GM18870 (cell line): Measurements from ENCODE around the gene GALNT8.
"Not testable (repeated sequence)": the region's sequence is repeated elsewhere in the genome, so short reads cannot be mapped to it uniquely, and the experiment has no call there.

Source experiments
- ATAC-seq: cut with Tn5 transposase; IDR thresholded peaks from one replicate; pipeline ENCODE4 v1.9.1; 2021; ENCODE audit warnings: moderate library complexity; ENCODE audit not compliant: unreplicated experiment

The GALNT8 gene

GRCh38 chr12:4719821-4720636 lies at the start of gene GALNT8:
Gene GALNT8 (plus strand): TSS chr12:4720400. CDS start chr12:4720678, 278 bp downstream.
- ATAC-seq = no peak

DNA sequence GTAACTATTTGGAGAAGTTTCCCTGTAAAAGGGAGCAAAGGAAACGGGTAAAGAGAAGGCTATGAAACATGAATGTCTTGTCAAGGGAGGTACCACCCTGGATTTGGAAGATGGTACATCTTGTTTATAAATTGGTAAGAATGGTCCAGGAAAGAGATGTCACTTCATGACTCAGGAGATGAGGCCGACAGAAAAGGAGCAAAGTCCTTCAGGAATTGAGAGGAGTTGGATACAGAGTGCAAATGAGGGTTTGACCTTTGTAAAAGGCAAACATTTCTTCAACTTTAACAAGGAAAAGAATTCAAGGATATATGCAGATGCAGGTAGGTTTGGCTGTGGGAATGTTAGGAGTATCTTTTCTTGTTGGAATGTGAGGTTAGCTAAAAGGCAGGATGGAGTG lies 40.5 kb upstream of the GALNT8 start:
- ATAC-seq = no peak

- no peak for ATAC-seq
Observed at GRCh38 chr12:4681732-4682131, 38.5 kb upstream of the GALNT8 start.

GRCh38 chr12:4685317-4685716 lies 34.9 kb upstream of the GALNT8 start:
- ATAC-seq = no peak

DNA sequence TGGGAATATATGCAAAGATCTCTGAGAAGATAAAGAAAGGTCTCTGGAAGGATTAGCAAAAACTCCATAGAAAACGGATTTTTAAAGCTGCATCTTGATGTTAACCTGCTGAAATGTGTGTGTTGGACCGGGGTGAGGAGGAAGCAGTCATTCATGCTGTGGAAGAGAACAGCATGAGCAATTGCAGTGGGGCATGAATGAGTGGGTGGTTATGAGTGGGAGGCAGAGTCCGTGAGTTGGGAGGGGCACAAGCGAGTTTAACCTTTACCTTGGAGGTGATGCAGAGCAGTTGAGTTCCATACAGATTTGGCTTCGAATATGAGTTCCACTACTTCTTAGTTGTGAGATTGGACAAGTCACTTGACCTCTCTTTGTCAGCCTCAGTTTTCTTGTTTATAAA lies 29.4 kb upstream of the GALNT8 start:
- no peak for ATAC-seq

DNA sequence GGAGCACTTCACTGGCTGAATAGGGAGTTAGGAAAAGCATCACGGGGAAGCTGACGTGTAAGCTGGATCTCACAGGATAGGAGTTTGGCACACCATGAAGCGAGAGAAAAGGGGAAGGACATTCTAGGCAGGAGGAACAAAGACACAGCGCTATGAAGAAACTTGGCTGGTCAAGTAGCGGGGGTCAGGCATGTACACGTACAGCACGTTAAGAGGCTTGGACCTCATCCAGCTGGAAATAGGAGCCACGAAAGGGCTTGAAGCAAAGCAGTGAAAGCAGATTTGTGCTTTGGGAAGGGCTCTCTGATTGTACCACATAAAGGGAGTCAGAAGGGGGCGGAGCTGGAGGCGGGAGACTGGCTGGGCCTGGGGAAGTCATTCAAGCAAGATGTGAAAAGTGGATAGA lies 19.6 kb upstream of the GALNT8 start:
- no peak for ATAC-seq

DNA sequence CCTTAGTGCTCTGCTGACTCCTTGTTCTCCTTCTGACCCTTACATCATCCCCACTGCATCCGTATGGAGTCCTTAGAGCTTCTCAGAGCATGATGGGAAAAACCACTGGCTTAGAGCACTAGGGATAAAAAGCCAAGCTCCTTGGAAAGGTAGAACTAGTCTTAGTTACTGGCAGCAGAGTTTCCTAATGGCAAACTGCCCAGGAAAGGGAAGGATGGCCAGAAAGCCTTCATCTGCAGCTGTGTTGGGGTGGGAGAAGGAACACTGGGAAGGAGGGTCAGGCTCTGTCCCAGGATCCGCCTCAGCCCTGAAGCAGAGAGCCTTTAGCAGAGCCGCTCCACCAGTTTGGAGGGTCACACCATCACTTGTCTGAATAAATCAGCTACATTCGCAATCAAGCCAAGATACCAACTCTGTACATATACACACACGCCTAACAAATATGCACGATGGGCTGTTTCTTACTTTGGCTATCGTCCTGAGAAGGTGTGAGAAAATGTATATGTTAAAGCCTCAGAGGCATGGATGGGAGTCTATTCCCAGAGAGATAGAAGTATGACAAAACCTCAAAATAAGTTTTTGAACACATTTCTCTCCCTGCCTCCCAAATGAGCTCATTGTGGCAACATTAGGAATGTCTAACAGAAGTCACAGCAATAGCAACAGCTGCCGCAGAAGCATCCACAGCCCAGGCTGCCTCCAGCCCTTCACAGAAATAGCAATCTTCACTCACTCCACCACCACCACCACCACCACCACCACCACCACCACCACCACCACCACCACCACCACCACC lies 18.6 kb upstream of the GALNT8 start:
- ATAC-seq = no peak

DNA sequence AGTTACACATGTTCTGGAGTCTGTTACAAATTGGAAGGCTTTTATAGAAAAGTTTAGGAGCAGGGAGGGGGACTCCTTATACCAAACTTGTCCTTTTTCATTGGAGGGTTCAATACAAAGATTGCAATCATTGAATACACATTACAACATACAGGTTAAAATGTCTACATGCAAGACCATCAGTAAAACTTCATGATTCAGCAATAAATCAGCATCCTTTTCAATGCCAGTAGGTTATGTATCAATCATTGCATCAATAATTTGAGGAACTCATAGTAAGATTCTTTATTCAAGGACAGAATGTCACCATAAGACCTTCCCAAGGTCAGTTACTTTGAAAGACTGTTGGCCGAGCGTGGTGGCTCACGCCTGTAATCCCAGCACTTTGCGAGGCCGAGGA lies 16.5 kb upstream of the GALNT8 start:
- ATAC-seq = no peak

DNA sequence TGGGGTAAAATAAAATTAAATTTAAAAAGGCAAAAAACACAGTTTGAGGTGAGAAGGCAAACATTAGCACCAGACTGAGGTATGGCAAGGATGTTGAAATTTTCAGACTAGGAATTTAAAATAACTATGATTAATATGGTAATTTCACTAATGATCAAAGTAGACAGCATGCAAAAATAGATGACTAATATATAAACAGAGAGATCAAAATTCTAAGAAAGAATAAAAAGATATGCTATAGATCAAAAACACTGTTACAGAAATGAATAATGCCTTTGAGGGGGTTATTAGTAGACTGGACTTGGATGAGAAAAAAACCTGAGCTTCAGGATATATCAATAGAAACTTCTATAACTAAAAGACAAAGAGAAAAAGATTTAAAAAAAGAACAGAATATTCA lies 14.4 kb upstream of the GALNT8 start:
- no peak for ATAC-seq

DNA sequence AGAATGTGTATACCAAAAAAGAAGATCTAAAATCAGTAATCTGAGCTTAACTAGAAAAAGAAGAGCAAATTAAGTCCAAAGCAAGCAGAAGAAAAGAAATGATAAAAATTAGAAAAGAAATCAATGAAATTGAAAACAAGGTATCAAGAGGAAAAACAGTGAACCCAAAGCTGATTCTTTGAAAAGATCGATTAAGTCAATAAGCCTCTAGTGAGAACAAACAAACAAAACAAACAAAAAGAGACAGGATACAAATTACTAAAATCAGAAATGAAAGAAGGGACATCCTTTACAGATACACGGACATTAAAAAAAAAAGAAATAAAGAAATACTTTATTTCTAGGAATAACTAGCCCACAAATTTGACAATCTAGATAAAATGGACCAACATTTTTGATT lies 12.9 kb upstream of the GALNT8 start:
- no peak for ATAC-seq

DNA sequence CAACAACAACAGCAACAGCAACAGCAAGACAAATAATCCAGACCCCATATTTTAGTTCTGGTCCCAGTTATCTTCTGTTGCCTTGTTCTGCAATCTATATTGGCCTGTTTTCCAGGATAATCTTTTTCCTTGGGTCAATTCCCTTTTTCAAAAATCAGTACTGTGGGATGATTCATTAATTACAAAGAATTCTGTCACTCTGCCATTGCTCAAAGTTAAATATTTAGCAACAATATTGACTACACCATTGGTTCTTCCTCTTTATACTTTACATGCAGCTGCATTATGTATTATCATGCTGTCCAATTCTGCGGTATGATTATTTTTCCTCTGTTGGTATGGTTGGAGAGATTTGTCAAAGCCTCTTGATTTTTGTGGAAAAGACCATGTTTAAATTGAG lies 10.1 kb upstream of the GALNT8 start:
- ATAC-seq = no peak

DNA sequence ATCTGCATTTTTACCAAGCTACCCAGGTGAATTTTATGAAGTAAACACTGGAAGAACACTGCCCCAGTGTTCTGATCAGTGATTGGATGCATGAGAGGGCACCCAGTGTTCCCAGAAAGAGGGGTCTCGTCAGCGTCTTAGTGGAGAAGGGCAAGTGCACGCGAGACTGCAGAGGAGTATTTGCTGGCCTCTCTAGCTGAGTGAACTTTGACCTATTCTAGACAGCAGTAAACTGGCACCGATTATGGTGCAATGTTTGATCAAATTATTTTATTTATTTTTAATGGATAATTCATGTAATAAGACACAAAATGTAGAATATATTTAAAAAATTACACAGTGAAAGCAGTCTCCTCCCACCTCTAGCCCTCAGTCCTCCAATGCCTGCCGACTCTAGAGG lies 5.3 kb upstream of the GALNT8 start:
- no peak for ATAC-seq

GRCh38 chr12:4717806-4718205 lies 2.4 kb upstream of the GALNT8 start:
- ATAC-seq = no peak

- no peak for ATAC-seq
Observed at GRCh38 chr12:4720637-4720995, 416 bp downstream of the GALNT8 start.

GRCh38 chr12:4721587-4721986 lies 1.4 kb downstream of the GALNT8 start:
- not testable (repeated sequence) for ATAC-seq

DNA sequence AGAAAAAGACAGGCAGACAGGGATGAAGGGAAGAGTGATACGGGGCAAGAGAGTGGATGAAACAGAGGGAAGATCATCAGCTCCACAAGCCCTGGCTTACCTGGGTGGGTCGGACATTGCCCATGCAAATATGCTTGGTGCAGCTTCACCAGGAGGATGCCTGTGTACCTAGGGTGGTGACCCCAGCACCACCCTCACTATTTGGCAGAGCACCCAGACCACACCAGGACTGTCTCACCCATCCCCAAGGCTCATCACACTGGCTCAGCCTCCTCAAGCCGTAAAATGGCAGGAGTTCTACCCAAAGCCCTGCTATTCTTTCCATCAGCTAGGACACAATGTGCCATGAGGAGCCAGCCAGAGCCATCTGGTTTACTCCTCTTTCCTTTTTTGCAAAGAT lies 3.0 kb downstream of the GALNT8 start:
- ATAC-seq = no peak

DNA sequence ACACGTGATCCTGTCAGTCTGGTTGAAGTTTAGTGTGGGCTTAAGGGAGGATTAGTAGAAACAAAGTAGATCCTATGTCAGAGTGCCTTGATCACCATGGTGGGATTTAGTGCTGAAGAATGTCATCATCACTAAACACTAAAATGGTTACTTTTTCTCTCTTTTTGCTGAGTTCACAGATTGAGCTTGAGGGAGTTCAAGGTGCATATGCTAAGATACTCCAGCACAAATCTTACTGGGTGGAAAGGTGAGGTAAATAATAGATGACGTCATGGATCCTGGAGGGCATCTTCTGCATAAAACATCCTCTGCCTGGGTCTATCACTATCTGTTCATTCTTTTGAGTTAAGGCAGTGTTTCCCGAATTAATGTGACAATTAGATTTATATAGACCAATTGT lies 4.9 kb downstream of the GALNT8 start:
- ATAC-seq = no peak

- ATAC-seq = no peak
Observed at GRCh38 chr12:4734625-4735340, 14.6 kb downstream of the GALNT8 start.

GRCh38 chr12:4736091-4736490 lies 15.9 kb downstream of the GALNT8 start:
- ATAC-seq = no peak

DNA sequence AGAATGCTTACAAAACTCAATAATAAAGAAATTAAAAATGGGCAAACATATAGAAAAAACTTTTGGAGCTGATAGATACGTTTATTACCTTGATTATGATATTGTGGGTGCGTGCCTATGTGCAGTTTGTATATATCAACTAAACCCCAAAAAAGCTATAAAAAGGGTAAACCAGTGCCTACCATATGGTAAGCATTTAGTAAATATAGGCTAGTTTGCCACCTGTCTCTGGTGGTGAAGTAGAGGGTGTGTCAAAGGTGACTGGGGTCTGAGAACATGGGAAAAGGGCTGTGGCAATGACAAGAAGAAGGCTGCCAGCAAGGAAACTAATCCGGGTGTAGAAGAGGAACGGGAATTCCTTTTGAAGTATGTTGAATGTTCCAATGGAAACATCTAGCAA lies 18.3 kb downstream of the GALNT8 start:
- no peak for ATAC-seq

DNA sequence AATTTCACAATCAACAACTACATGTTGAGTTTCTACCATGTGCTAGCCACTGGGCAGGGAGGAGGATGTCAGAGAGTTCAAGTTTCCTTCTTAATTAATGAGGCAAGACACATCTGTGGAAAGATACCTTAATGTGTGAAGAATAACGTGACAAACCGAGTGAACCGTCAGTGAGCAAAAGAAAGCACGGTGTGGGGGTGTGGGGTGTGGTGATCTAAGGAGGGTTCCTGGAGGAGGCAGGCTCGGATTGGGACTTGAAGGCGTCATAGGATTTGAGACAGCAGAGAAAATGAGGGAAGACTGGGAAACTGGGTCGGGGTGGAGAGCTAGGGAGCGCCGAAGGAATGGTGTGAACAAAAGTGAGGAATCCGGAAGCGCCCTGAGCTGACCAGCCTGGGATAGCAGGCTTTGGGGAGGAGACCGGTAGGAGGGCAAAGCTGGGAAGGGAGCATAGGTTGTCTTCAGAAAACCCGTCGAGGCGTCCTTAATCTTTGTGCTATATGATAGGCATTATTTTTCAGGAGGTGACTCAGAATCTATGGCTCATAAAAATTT lies 22.3 kb downstream of the GALNT8 start:
- no peak for ATAC-seq
